Gastrocnemius medialis (tissue), 4 donors: ENCODE data around the gene NOX5. TPM values are rescaled to one million over a fixed set of nuclear protein-coding genes. Genes with fewer than 3 reads are reported as not detected.

Experiments used
- ATAC-seq, 2 donors: fragments of 150-250 bp; one replicate each; pipeline ENCODE4 v1.9.1; 2016
- DNase-seq, 2 donors: peaks; one replicate each; pipeline ENCODE4 v3.0.0-alpha.2; 2019
- H3K27ac ChIP-seq, 4 donors: fragments of 200-600 bp; sonication (generic); 1 replicate in 1 of 4; 2 replicates in 3 of 4; pipeline ENCODE4 v1.5.1; 2016 to 2018; ENCODE audit warnings: mild to moderate bottlenecking in 2 of 4, moderate library complexity in 1 of 4
- H3K27me3 ChIP-seq, 3 donors: fragments of 200-600 bp; sonication (generic) in 2 of 3; 1 replicate in 1 of 3; 2 replicates in 2 of 3; pipeline versions ENCODE4 v1.5.1 to v1.6.0; 2016 to 2019; ENCODE audit warnings: mild to moderate bottlenecking in 1 of 3, moderate library complexity in 1 of 3
- H3K36me3 ChIP-seq, 2 donors: fragments of 200-600 bp; sonication (generic) in 1 of 2; one replicate each; pipeline ENCODE4 v1.5.1; 2017 to 2018
- H3K4me1 ChIP-seq, 2 donors: fragments of 200-600 bp; sonication (generic) in 1 of 2; one replicate each; pipeline ENCODE4 v1.5.1; 2016 to 2017; ENCODE audit warnings: mild to moderate bottlenecking in 2 of 2
- H3K4me3 ChIP-seq, 4 donors: fragments of 200-600 bp; sonication (generic) in 3 of 4; 1 replicate in 1 of 4; 2 replicates in 3 of 4; pipeline ENCODE4 v1.5.1; 2016 to 2019; ENCODE audit warnings: mild to moderate bottlenecking in 2 of 4
- H3K9me3 ChIP-seq, 3 donors: fragments of 200-600 bp; sonication (generic) in 2 of 3; 1 replicate in 1 of 3; 2 replicates in 2 of 3; pipeline ENCODE4 v1.5.1; 2016 to 2019
- POLR2A ChIP-seq, 2 donors: fragments of 450-650 bp; IDR thresholded peaks; one replicate each; pipeline ENCODE4 v1.6.1; 2017; ENCODE audit warnings: antibody characterized with exemption in 2 of 2, mild to moderate bottlenecking in 2 of 2, moderate library complexity in 2 of 2
- in situ Hi-C, 4 donors: fragments of 200-750 bp; cut with MboI; loops; one replicate each; pipeline versions ENCODE4 v1.15.0 to v1.8.0; 2017; ENCODE audit warnings: low sequenced_read_pairs in 4 of 4
- intact Hi-C: fragments of 100-400 bp; cut with DNase I; formaldehyde crosslinking; loops from one replicate; pipeline ENCODE4 v1.15.1; 2023; ENCODE audit warnings: low total_unique reads
- total RNA-seq, 4 donors: library from RNA; depleted of rRNA; stranded (reverse); fragments of >200 nt; gene quantifications; one replicate each; pipeline versions ENCODE4 v1.1.0 to v1.2.3, GENCODE V29; 2016
- TF ChIP-seq, protein P1 (sequence below), 5 experiments: fragments of 450-650 bp in 3 of 5; fragments of 200-600 bp in 2 of 5; sonication (generic) in 2 of 5; IDR thresholded peaks in 4 of 5; conservative IDR thresholded peaks in 1 of 5; 1 replicate in 4 of 5; 2 replicates in 1 of 5; pipeline ENCODE4 v1.5.1; 2016 to 2019; ENCODE audit warnings: antibody characterized with exemption in 5 of 5, mild to moderate bottlenecking in 3 of 5, moderate library complexity in 3 of 5

Gene NOX5
- total RNA-seq, 4 donors from 2014 or later, result not detected

DNA sequence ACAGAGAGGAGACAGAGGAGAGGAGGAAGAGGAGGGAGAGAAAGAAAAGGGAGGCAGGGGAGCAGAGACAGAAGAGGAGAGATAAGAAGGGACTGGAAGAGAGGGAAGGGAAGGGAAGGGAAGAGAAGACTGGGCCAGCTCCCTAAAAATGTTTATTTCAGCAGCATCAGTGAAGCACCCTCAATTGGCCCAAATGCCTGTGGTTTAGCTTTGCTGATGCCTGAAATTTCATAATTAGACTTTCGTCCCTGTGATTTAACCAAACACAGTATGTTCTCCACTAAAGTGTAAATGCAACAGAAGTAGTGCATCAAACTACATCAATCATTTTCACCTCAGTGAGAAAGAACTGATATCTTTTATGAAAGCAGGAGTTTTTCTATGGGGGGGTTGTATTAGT lies 55.9 kb downstream of the NOX5 start:
- Histone ChIP-seq H3K27me3 (peaks cover 0 to 4% (median 0%) of the 10 kb centered on the region in 3 donors), H3K36me3 (no peaks in the 10 kb centered on the region), H3K27ac (no peak overlapping the region), H3K4me1 (peaks cover 6 to 8% of the 10 kb centered on the region in 2 donors), H3K4me3 (no peak overlapping the region), H3K9me3 (no peaks in the 10 kb centered on the region)
- ATAC-seq (no peak), DNase-seq (no peak)
- in situ Hi-C loops (loop anchor here in 2 of 4 donors (25.0 kb wide), 1 partner anchor 192 kb away; no protein-coding TSS in a partner anchor), intact Hi-C loops (no loop called here)
- no peak for TF ChIP-seq POLR2A (IDR thresholded peaks at IDR 0.05)
- TF ChIP-seq, protein P1, sequence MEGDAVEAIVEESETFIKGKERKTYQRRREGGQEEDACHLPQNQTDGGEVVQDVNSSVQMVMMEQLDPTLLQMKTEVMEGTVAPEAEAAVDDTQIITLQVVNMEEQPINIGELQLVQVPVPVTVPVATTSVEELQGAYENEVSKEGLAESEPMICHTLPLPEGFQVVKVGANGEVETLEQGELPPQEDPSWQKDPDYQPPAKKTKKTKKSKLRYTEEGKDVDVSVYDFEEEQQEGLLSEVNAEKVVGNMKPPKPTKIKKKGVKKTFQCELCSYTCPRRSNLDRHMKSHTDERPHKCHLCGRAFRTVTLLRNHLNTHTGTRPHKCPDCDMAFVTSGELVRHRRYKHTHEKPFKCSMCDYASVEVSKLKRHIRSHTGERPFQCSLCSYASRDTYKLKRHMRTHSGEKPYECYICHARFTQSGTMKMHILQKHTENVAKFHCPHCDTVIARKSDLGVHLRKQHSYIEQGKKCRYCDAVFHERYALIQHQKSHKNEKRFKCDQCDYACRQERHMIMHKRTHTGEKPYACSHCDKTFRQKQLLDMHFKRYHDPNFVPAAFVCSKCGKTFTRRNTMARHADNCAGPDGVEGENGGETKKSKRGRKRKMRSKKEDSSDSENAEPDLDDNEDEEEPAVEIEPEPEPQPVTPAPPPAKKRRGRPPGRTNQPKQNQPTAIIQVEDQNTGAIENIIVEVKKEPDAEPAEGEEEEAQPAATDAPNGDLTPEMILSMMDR (IDR thresholded peaks at IDR 0.05 in 4 of 5, conservative IDR thresholded peaks at IDR 0.05 in 1 of 5), result no peak

DNA sequence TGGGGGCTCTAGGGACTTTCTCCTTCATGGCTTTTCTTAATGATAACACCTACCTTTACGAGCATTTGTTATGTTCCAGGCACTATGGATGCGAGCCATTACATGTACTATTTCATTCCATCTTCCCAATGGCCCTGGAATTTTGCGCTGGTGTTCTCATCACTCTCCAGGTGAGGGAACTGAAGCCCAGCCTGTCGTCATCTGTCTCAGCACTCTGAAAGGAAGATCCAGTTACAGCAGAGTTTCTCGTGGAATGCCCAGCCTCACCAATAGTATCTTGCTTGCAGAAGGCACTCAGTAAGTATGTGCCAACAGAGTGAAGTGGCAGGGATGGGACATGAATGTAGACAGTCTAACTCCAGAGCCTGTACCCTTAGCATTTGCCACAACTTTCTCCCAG lies 56.8 kb downstream of the NOX5 start:
- Histone ChIP-seq H3K4me1 (peaks cover 6 to 8% of the 10 kb centered on the region in 2 donors), H3K27me3 (peaks cover 0 to 4% (median 0%) of the 10 kb centered on the region in 3 donors), H3K36me3 (no peaks in the 10 kb centered on the region), H3K27ac (no peak overlapping the region), H3K4me3 (no peak overlapping the region), H3K9me3 (no peaks in the 10 kb centered on the region)
- DNase-seq, result no peak
- no peak for ATAC-seq
- in situ Hi-C loops (loop anchor here in 2 of 4 donors (25.0 kb wide), 1 partner anchor 191 kb away; no protein-coding TSS in a partner anchor), intact Hi-C loops (no loop called here)
- no peak for TF ChIP-seq POLR2A (IDR thresholded peaks at IDR 0.05)
- TF ChIP-seq, protein P1 (IDR thresholded peaks at IDR 0.05 in 4 of 5, conservative IDR thresholded peaks at IDR 0.05 in 1 of 5), result no peak

DNA sequence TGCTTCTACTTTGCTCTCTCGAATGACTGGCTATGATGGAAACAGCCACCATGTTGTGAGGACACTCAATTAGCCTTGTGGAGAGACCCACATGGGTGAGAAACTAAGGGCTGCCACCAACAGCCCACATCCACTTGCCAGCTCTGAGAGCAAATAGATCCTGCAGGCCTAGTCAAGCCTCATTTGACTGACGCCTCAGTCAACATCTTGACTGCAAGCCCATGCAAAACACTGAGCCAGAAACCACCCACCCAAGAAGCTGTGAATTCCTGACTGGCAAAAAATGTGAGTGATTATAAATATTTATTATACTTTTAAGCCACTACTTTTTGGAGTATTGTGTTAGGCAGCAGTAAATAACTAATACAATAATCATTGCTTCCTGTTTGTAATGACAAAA lies 58.4 kb downstream of the NOX5 start:
- no peak for TF ChIP-seq POLR2A (IDR thresholded peaks at IDR 0.05)
- TF ChIP-seq, protein P1 (IDR thresholded peaks at IDR 0.05 in 4 of 5, conservative IDR thresholded peaks at IDR 0.05 in 1 of 5), result no peak
- in situ Hi-C loops, result loop anchor here in 2 of 4 donors (25.0 kb wide), 1 partner anchor 189 kb away; no protein-coding TSS in a partner anchor

DNA sequence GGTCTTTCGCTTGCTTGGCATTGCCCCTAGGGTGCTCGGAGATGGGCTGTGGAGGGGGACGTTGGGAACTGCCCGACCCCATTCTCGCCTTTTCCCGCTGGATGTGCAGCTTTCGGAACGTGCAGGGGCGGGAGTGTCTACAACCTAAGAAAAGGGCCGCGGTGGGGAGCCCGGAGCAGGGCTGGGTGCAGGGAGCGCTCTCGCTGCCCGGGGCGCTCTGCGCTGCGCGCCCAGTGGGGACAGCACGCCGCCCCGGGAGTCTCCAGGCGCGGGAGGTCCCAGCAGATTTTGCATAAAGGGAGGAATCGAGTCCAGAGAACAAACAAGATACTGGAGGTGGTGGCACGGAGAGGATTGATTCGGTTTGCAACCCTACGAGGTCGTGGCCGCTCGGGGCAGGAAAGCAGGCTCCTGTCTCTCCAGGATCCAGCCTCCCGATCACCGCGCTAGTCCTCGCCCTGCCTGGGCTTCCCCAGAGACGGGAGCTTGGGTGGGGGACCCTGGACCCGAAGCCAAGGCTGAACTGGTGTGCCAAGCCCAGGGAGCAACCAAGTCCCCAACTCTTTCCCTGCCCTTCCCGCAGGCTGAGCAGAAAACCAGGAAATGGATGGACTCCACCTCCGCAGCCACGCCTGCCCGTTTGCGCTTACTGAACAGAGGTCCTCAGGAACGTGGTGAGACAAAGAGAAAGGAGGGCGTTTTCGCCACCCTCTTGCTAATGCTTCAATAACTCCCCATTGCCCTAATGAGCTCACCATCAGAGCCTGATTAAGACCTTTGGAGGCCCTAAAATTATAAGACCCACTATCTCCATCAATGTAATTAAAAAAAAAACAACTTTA lies 59.7 kb downstream of the NOX5 start:
- Histone ChIP-seq H3K27me3 (peaks cover 0 to 4% (median 0%) of the 10 kb centered on the region in 3 donors), H3K9me3 (no peaks in the 10 kb centered on the region), H3K36me3 (no peaks in the 10 kb centered on the region), H3K4me3 (peak overlapping the region; percentile 45 to 62 (median 57)), H3K4me1 (peaks cover 6 to 8% of the 10 kb centered on the region in 2 donors), H3K27ac (peak overlapping the region in 3 of 4 donors; percentile 30 to 40 (median 35))
- ATAC-seq, result peak in 1 of 2 donors; percentile 33
- TF ChIP-seq, protein P1 (IDR thresholded peaks at IDR 0.05 in 4 of 5, conservative IDR thresholded peaks at IDR 0.05 in 1 of 5), result no peak
- no peak for TF ChIP-seq POLR2A (IDR thresholded peaks at IDR 0.05)
- in situ Hi-C loops, result loop anchor here in 2 of 4 donors (25.0 kb wide), 1 partner anchor 188 kb away; no protein-coding TSS in a partner anchor
- DNase-seq, result no peak
- intact Hi-C loops, result no loop called here

More for the DNA sequence above, 58.4 kb downstream of the NOX5 start:
- peaks cover 0 to 4% (median 0%) of the 10 kb centered on the region in 3 donors for H3K27me3 ChIP-seq
- ATAC-seq (no peak), DNase-seq (no peak)
- peaks cover 6 to 8% of the 10 kb centered on the region in 2 donors for H3K4me1 ChIP-seq
- intact Hi-C loops, result no loop called here
- H3K27ac ChIP-seq, result no peak overlapping the region
- H3K36me3 ChIP-seq, result no peaks in the 10 kb centered on the region
- no peak overlapping the region for H3K4me3 ChIP-seq
- no peaks in the 10 kb centered on the region for H3K9me3 ChIP-seq
